Neural crest cell (in vitro differentiated cells): ENCODE measurements around the gene PPP3CB. TPM values are rescaled to one million over a fixed set of nuclear protein-coding genes. Genes with fewer than 3 reads are reported as not detected.

ENCODE experiments used
- DNase-seq: peaks from one replicate; pipeline ENCODE4 v3.0.0; 2021; ENCODE audit warnings: low read depth, mixed read lengths, low spot score
- H3K27ac Mint-ChIP-seq: one replicate; pipeline ENCODE4 v1.8.0; 2021; ENCODE audit warnings: mild to moderate bottlenecking, mixed read lengths; ENCODE audit not compliant: unreplicated experiment
- H3K27me3 Mint-ChIP-seq: 2 replicates; pipeline ENCODE4 v1.8.0; 2021; ENCODE audit warnings: low read depth, mild to moderate bottlenecking, mixed read lengths
- H3K36me3 Mint-ChIP-seq: 2 replicates; pipeline ENCODE4 v1.8.0; 2021; ENCODE audit warnings: low read depth, mild to moderate bottlenecking, mixed read lengths
- H3K4me1 Mint-ChIP-seq: 2 replicates; pipeline ENCODE4 v1.8.0; 2021; ENCODE audit warnings: mixed read lengths
- H3K4me3 Mint-ChIP-seq: one replicate; pipeline ENCODE4 v1.8.0; 2021; ENCODE audit warnings: mild to moderate bottlenecking, mixed read lengths
- H3K9me3 Mint-ChIP-seq: 2 replicates; pipeline ENCODE4 v1.8.0; 2021; ENCODE audit warnings: mixed read lengths
- CTCF ChIP-seq: fragments of 200-600 bp; sonication (generic); conservative IDR thresholded peaks from 2 replicates; pipeline ENCODE4 v1.5.0; 2021; ENCODE audit warnings: antibody characterized with exemption, mild to moderate bottlenecking
- total RNA-seq: library from RNA; stranded (reverse); gene quantifications from 2 replicates; pipeline ENCODE4 v1.2.1, GENCODE V29; 2021

Gene PPP3CB
- total RNA-seq, 1 donor from 2014 or later, result 45.6 TPM

DNA sequence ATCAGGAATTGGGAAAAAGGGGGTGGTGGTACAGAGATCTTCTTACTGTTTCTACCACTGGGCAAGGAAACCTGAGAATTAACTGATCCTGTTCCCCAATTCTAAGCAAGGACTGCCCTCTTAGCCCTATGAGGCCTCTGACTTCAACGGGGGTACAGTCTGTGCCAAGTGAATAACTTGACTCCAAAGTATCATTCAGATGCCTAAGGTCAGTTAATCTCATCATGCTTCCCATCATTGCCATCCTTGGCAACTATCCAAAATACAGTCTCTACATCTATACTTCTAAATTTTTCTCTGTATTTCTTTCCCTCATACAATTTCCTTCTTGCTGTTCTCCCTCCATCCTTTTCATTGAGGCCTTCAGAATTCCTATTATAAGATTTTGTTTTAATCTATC lies 10.5 kb downstream of the PPP3CB start:
- peaks cover 10% of the 10 kb centered on the region for H3K36me3 Mint-ChIP-seq
- no peak overlapping the region for H3K4me3 Mint-ChIP-seq
- no peaks in the 10 kb centered on the region for H3K9me3 Mint-ChIP-seq
- H3K27me3 Mint-ChIP-seq, result no peaks in the 10 kb centered on the region
- DNase-seq, result no peak
- TF ChIP-seq CTCF, result no peak
- H3K27ac Mint-ChIP-seq, result no peak overlapping the region
- H3K4me1 Mint-ChIP-seq, result no peaks in the 10 kb centered on the region

- Mint-ChIP-seq H3K9me3 (no peaks in the 10 kb centered on the region), H3K4me1 (no peaks in the 10 kb centered on the region), H3K4me3 (no peak overlapping the region), H3K36me3 (peaks cover 10% of the 10 kb centered on the region), H3K27ac (no peak overlapping the region), H3K27me3 (no peaks in the 10 kb centered on the region)
- DNase-seq, result no peak
- TF ChIP-seq CTCF, result no peak
These were observed 15.7 kb downstream of the PPP3CB start for GRCh38 chr10:73480158-73480557.

DNA sequence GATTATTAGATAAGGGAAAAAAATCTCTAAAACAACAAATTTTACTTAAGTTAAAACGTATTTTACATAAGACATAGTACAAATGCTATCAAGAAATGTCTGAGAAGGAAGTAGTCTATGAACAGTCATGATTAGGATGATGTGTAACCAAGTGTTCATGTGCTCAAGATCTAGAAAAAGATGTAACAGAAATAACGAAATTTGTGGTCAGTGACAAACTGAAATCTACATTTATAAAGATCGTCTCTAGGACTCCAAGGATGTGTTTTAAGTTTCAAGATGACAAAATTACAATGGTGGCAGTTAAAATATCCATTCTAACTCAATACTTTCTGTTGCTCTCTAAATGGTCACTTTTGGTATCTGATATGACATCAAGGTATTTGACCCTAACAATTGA lies 17.2 kb downstream of the PPP3CB start:
- DNase-seq, result no peak
- TF ChIP-seq CTCF, result no peak
- Mint-ChIP-seq H3K36me3 (peaks cover 15% of the 10 kb centered on the region), H3K4me1 (no peaks in the 10 kb centered on the region), H3K9me3 (no peaks in the 10 kb centered on the region), H3K27me3 (no peaks in the 10 kb centered on the region), H3K27ac (no peak overlapping the region), H3K4me3 (no peak overlapping the region)

- H3K9me3 Mint-ChIP-seq, result no peaks in the 10 kb centered on the region
- TF ChIP-seq CTCF, result no peak
- H3K4me3 Mint-ChIP-seq, result no peak overlapping the region
- no peak for DNase-seq
- no peaks in the 10 kb centered on the region for H3K27me3 Mint-ChIP-seq
- peaks cover 14% of the 10 kb centered on the region for H3K4me1 Mint-ChIP-seq
- H3K27ac Mint-ChIP-seq, result no peak overlapping the region
- H3K36me3 Mint-ChIP-seq, result peaks cover 22% of the 10 kb centered on the region
These were observed 24.6 kb downstream of the PPP3CB start for GRCh38 chr10:73471226-73471625.

- Mint-ChIP-seq H3K9me3 (no peaks in the 10 kb centered on the region), H3K4me1 (peaks cover 14% of the 10 kb centered on the region), H3K27ac (peak overlapping the region; percentile 66), H3K27me3 (no peaks in the 10 kb centered on the region), H3K4me3 (no peak overlapping the region), H3K36me3 (peaks cover 14% of the 10 kb centered on the region)
- no peak for TF ChIP-seq CTCF
- no peak for DNase-seq
These were observed 26.2 kb downstream of the PPP3CB start for GRCh38 chr10:73469579-73469978.

DNA sequence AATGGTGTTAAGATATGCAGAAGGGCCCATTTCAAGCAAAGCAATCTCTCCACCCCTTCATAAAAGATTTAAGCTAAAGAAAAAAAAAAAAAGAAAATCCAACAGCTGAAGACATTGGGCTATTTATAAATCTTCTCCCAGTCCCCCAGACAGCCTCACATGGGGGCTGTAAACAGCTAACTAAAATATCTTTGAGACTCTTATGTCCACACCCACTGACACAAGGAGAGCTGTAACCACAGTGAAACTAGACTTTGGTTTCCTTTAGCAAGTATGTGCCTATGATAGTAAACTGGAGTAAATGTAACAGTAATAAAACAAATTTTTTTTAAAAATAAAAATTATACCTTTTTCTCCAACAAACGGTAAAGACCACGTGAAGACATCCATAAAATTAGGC lies 28.6 kb downstream of the PPP3CB start:
- H3K4me3 Mint-ChIP-seq, result no peak overlapping the region
- no peak for TF ChIP-seq CTCF
- H3K27ac Mint-ChIP-seq, result no peak overlapping the region
- H3K36me3 Mint-ChIP-seq, result peaks cover 19% of the 10 kb centered on the region
- DNase-seq, result no peak
- no peaks in the 10 kb centered on the region for H3K9me3 Mint-ChIP-seq
- H3K4me1 Mint-ChIP-seq, result peaks cover 14% of the 10 kb centered on the region
- no peaks in the 10 kb centered on the region for H3K27me3 Mint-ChIP-seq
